H1 (cell line): ENCODE results near the gene TSPOAP1. TPM values are rescaled to one million over a fixed set of nuclear protein-coding genes. Genes with fewer than 3 reads are reported as not detected.
A peak's percentile ranks its signal among the peaks of the same experiment; 100 is the strongest.

ENCODE experiments used
- CTCF ChIA-PET: fragments of 300-600 bp; sonication (Branson Sonifier 250); formaldehyde crosslinking; loops from one replicate; lab custom pipeline; 2021; ENCODE audit not compliant: partially characterized antibody; lab: Charles Lee
- POLR2A ChIA-PET: fragments of 300-600 bp; sonication (Branson Sonifier 250); formaldehyde crosslinking; loops from one replicate; lab custom pipeline; 2021; ENCODE audit warnings: inconsistent platforms; ENCODE audit not compliant: partially characterized antibody; lab: Charles Lee
- DNase-seq, 2 experiments: peaks; one replicate each; pipeline versions ENCODE4 v3.0.0 to v3.0.0-alpha.2; 2010 to 2022; ENCODE audit warnings: low spot score in 2 of 2, low read depth in 1 of 2, mixed read lengths in 1 of 2
- FAIRE-seq: peaks from 2 replicates; lab custom pipeline; 2011; peaks lifted over from hg19 to GRCh38; lab: Jason Lieb, UNC
- H2AFZ ChIP-seq: 2 replicates; pipeline ENCODE4 v1.8.1; 2012; ENCODE audit warnings: low read length, inconsistent platforms
- H2AK5ac ChIP-seq: 2 replicates; pipeline ENCODE4 v1.6.1; 2013; ENCODE audit warnings: low read depth, low read length
- H2BK120ac ChIP-seq: replicated peaks from 2 replicates; pipeline ENCODE3; 2013; ENCODE audit warnings: low read depth, low read length, inconsistent platforms
- H2BK12ac ChIP-seq: 2 replicates; pipeline ENCODE4 v1.6.1; 2013; ENCODE audit warnings: low read depth, low read length
- H2BK15ac ChIP-seq: 2 replicates; pipeline ENCODE4 v1.6.1; 2013; ENCODE audit warnings: low read length
- H2BK20ac ChIP-seq: 2 replicates; pipeline ENCODE4 v1.6.1; 2013; ENCODE audit warnings: low read length
- H2BK5ac ChIP-seq: 2 replicates; pipeline ENCODE4 v1.6.1; 2013; ENCODE audit warnings: low read depth, low read length
- H3K14ac ChIP-seq: 2 replicates; pipeline ENCODE4 v1.6.1; 2013; ENCODE audit warnings: inconsistent platforms; ENCODE audit not compliant: insufficient read length
- H3K18ac ChIP-seq: 2 replicates; pipeline ENCODE4 v1.6.1; 2013; ENCODE audit warnings: low read length; ENCODE audit errors: extremely low read depth
- H3K23ac ChIP-seq: 2 replicates; pipeline ENCODE4 v1.6.1; 2013; ENCODE audit warnings: inconsistent platforms; ENCODE audit not compliant: insufficient read length
- H3K23me2 ChIP-seq: 2 replicates; pipeline ENCODE4 v1.6.1; 2013; ENCODE audit warnings: low read depth, low read length
- H3K27ac ChIP-seq: 2 replicates; pipeline ENCODE4 v1.6.1; 2011; ENCODE audit warnings: low read depth, low read length, inconsistent platforms
- H3K27me3 ChIP-seq, 4 experiments: replicated peaks in 1 of 4; 1 replicate in 1 of 4; 2 replicates in 3 of 4; pipeline versions ENCODE4 v1.6.1 to v1.8.1; 2011 to 2013; ENCODE audit warnings: low read length in 3 of 4, mild to moderate bottlenecking in 3 of 4, inconsistent platforms in 2 of 4, mixed read lengths in 2 of 4, moderate library complexity in 1 of 4; ENCODE audit not compliant: control insufficient read depth in 3 of 4, insufficient read depth in 3 of 4; ENCODE audit errors: extremely low read depth in 1 of 4
- H3K36me3 ChIP-seq, 4 experiments: 2 replicates each; pipeline versions ENCODE4 v1.6.1 to v1.8.1; 2011 to 2013; ENCODE audit warnings: mild to moderate bottlenecking in 4 of 4, low read length in 3 of 4, moderate library complexity in 2 of 4, control low read depth in 1 of 4, inconsistent platforms in 1 of 4; ENCODE audit not compliant: insufficient read depth in 4 of 4, control insufficient read depth in 2 of 4
- H3K4ac ChIP-seq: replicated peaks from 2 replicates; pipeline ENCODE3; 2013; ENCODE audit warnings: low read length, low read depth, mixed read lengths, inconsistent platforms; ENCODE audit not compliant: insufficient read length
- H3K4me1 ChIP-seq, 4 experiments: replicated peaks in 1 of 4; 1 replicate in 1 of 4; 2 replicates in 3 of 4; pipeline versions ENCODE4 v1.6.1 to v1.8.1; 2011 to 2013; ENCODE audit warnings: low read length in 3 of 4, inconsistent platforms in 2 of 4, mixed read lengths in 1 of 4; ENCODE audit not compliant: insufficient read depth in 4 of 4, control insufficient read depth in 3 of 4
- H3K4me2 ChIP-seq, 2 experiments: 2 replicates each; pipeline versions ENCODE4 v1.6.1 to v1.8.1; 2011 to 2013; ENCODE audit warnings: low read depth in 2 of 2, low read length in 2 of 2, control low read depth in 1 of 2, inconsistent platforms in 1 of 2, mild to moderate bottlenecking in 1 of 2; ENCODE audit not compliant: insufficient read depth in 1 of 2
- H3K4me3 ChIP-seq, 4 experiments: fragments of 200-600, 300-600 bp in 1 of 4; sonication (generic), shearing (Covaris generic), sonication (Bioruptor Twin) in 1 of 4; 2 replicates each; pipeline versions ENCODE4 v1.5.1 to v1.8.1; 2011 to 2016; ENCODE audit warnings: low read length in 4 of 4, low read depth in 3 of 4, control low read depth in 2 of 4, inconsistent platforms in 2 of 4, mild to moderate bottlenecking in 2 of 4, mixed read lengths in 1 of 4, moderate library complexity in 1 of 4; ENCODE audit not compliant: insufficient read depth in 2 of 4; ENCODE audit errors: extremely low read depth in 1 of 4
- H3K56ac ChIP-seq: replicated peaks from 2 replicates; pipeline ENCODE3; 2013; ENCODE audit warnings: low read depth, mild to moderate bottlenecking, mixed read lengths, low read length, inconsistent platforms; ENCODE audit not compliant: insufficient read length
- H3K79me1 ChIP-seq: 2 replicates; pipeline ENCODE4 v1.6.1; 2013; ENCODE audit warnings: low read depth, low read length, control low read depth
- H3K79me2 ChIP-seq, 2 experiments: 2 replicates each; pipeline versions ENCODE4 v1.6.1 to v1.8.1; 2012 to 2013; ENCODE audit warnings: low read length in 2 of 2, mild to moderate bottlenecking in 2 of 2, inconsistent platforms in 1 of 2; ENCODE audit not compliant: insufficient read depth in 2 of 2, control insufficient read depth in 1 of 2
- H3K9ac ChIP-seq, 4 experiments: replicated peaks in 1 of 4; 1 replicate in 1 of 4; 2 replicates in 3 of 4; pipeline versions ENCODE4 v1.6.1 to v1.8.1; 2011 to 2013; ENCODE audit warnings: low read depth in 3 of 4, low read length in 3 of 4, control low read depth in 2 of 4, mild to moderate bottlenecking in 2 of 4, moderate library complexity in 2 of 4, inconsistent platforms in 1 of 4; ENCODE audit errors: extremely low read depth in 1 of 4
- H3K9me3 ChIP-seq, 2 experiments: 2 replicates each; pipeline versions ENCODE4 v1.6.1 to v1.8.1; 2012 to 2013; ENCODE audit warnings: mild to moderate bottlenecking in 2 of 2, moderate library complexity in 2 of 2, control low read depth in 1 of 2, inconsistent platforms in 1 of 2, low read depth in 1 of 2, low read length in 1 of 2, mixed read lengths in 1 of 2; ENCODE audit not compliant: insufficient read depth in 2 of 2
- H4K20me1 ChIP-seq, 2 experiments: replicated peaks in 1 of 2; 2 replicates each; pipeline versions ENCODE3 to v1.8.1; 2011 to 2013; ENCODE audit warnings: inconsistent platforms in 2 of 2, low read length in 2 of 2, mild to moderate bottlenecking in 1 of 2; ENCODE audit not compliant: insufficient read depth in 2 of 2, control insufficient read depth in 1 of 2
- H4K5ac ChIP-seq: 2 replicates; pipeline ENCODE4 v1.6.1; 2013; ENCODE audit warnings: low read length, low read depth, mixed read lengths, inconsistent platforms; ENCODE audit not compliant: insufficient read length
- H4K8ac ChIP-seq: 2 replicates; pipeline ENCODE4 v1.8.0; 2013; ENCODE audit warnings: mild to moderate bottlenecking, moderate library complexity, low read length, inconsistent platforms; ENCODE audit not compliant: insufficient read depth; ENCODE audit errors: extremely low read depth
- H4K91ac ChIP-seq: replicated peaks from 2 replicates; pipeline ENCODE3; 2013; ENCODE audit warnings: low read length, mixed read lengths, inconsistent platforms; ENCODE audit not compliant: insufficient read length
- POLR2A ChIP-seq, 2 experiments: IDR thresholded peaks; 1 replicate in 1 of 2; 2 replicates in 1 of 2; pipeline ENCODE4 v1.6.1; 2011; ENCODE audit warnings: low read depth in 2 of 2, low read length in 2 of 2, mild to moderate bottlenecking in 2 of 2; ENCODE audit errors: control extremely low read depth in 1 of 2
- WGBS, 2 experiments: shearing (Covaris generic) in 1 of 2; methylation state at CpG; one replicate each; pipeline versions ENCODE4 v1.1.6 to v1.1.7; 2013 to 2015; ENCODE audit warnings: low lambda C conversion rate in 2 of 2, mixed read lengths in 2 of 2, inconsistent platforms in 1 of 2, low coverage in 1 of 2, missing lambda C conversion rate in 1 of 2; ENCODE audit not compliant: insufficient replicate concordance in 2 of 2, insufficient coverage in 1 of 2, insufficient read length in 1 of 2; ENCODE audit errors: extremely low coverage in 1 of 2, missing lambda C conversion rate in 1 of 2; 5-methylcytosine and 5-hydroxymethylcytosine counted together
- polyA plus RNA-seq, 7 experiments: library from polyadenylated mRNA; depleted of rRNA in 3 of 7; stranded (reverse) in 5 of 7; unstranded in 2 of 7; fragments of >200 nt in 5 of 7; fragments of 200-250 nt in 2 of 7; gene quantifications; 1 replicate in 5 of 7; 2 replicates in 1 of 7; 4 replicates in 1 of 7; pipeline versions ENCODE4 v1.2.1 to v1.2.3, GENCODE V29; 2011 to 2013; ENCODE audit warnings: missing spikeins in 2 of 7, mixed read lengths in 2 of 7
- total RNA-seq: library from RNA; stranded (reverse); fragmentation: NEBNext Ultra II Directional; extraction: Animal tissue kit (Norgen Biotek cat#: 25700); gene quantifications from 2 replicates; pipeline ENCODE4 v1.2.1, GENCODE V29; 2021

The TSPOAP1 gene
- total and polyA plus RNA-seq, 2 of the 8 experiments (the other 6 are each of a cell fraction or from before 2014, with no cell fraction given) = 7.6 to 9.2 TPM

GRCh38 chr17:58344047-58344790, 15.6 kb upstream of the TSPOAP1 start:
- Histone ChIP-seq H3K4me1 (peaks cover 0 to 5% (median 2%) of the 10 kb centered on the region in 4 experiments; a peak in 4 of 7 replicates), H3K27me3 (no peaks in the 10 kb centered on the region), H2BK120ac (no peak overlapping the region), H3K79me1 (no peaks in the 10 kb centered on the region), H4K20me1 (peaks cover 4% of the 10 kb centered on the region in 2 experiments), H3K56ac (no peak overlapping the region), H3K9me3 (no peaks in the 10 kb centered on the region), H2BK12ac (no peak overlapping the region), H2BK20ac (no peak overlapping the region), H4K91ac (no peak overlapping the region), H2AK5ac (no peak overlapping the region), H3K27ac (no peak overlapping the region), H4K5ac (no peak overlapping the region), H2BK15ac (no peak overlapping the region), H3K4me2 (no peak overlapping the region), H3K9ac (no peak overlapping the region), H2BK5ac (no peak overlapping the region), H3K36me3 (peaks cover 23 to 50% (median 40%) of the 10 kb centered on the region in 4 experiments), H4K8ac (no peak overlapping the region), H3K4ac (no peak overlapping the region), H3K23ac (no peak overlapping the region), H3K14ac (no peak overlapping the region), H3K79me2 (no peaks in the 10 kb centered on the region), H3K23me2 (no peaks in the 10 kb centered on the region), H3K18ac (no peak overlapping the region), H3K4me3 (no peak overlapping the region), H2AFZ (no peak overlapping the region)
- no peak for FAIRE-seq
- CTCF ChIA-PET = interaction anchor here (0.9 to 18.5 kb wide), 11 partner anchors 8 to 90 kb away, joined by 3 to 384 read pairs (median 4); partner anchors contain the start of genes RNF43, SUPT4H1 and TSPOAP1
- WGBS, 2 experiments = 82% methylated on average over 9 of the region's 9 CpGs; no CpG with 5 or more reads in 1 of the 2 experiments
- DNase-seq = no peak
- POLR2A ChIA-PET = interaction anchor here (0.7 to 11.3 kb wide), 16 partner anchors 8 to 128 kb away, joined by 3 to 149 read pairs (median 4); partner anchors contain the start of genes SUPT4H1 and TSPOAP1
- TF ChIP-seq POLR2A (IDR thresholded peaks at IDR 0.05; ENCODE audit: control extremely low read depth in 1 of 2, low read depth in 2 of 2, low read length in 2 of 2) = peak in 1 of 2 experiments; percentile 39; a peak in 1 of 3 replicates
